ENCODE data around the gene SEC16B. TPM values are rescaled to one million over a fixed set of nuclear protein-coding genes. Genes with fewer than 3 reads are reported as not detected.

Gene SEC16B
- total RNA-seq, 2 experiments from 2014 or later, result not detected

DNA sequence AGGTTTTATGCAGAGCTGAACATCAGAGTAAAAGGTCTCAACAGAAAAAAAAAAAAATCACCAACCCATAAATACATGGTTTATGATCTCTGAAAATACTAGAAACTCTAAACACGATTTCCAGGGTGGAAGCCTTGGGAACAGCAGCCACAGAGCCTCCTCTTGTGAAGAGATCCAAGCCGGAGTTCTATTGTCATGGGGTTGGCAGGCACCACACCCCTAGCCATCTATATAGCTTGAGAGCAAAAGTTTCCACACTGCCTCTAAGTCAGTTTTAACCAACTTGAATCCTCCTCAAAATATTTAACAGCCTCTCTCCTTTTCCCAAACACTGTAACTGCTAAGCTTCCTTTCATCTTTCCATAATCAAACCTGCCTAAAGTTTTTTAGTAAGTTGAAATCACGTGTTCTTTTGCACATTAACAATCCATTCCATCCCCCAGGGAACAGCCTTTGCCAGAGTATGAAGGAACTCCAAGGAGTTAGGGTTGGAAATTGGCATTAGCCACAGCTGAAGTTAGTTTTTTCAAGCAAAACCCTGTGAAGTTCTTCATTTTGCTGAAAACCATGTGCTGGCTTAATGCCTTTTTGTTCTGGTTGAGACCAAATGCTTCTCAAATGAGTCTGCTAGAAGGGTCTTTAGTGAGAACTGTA, 13.8 kb upstream of the SEC16B start:
- no peak overlapping the region for H3K4me3 Mint-ChIP-seq
- POLR2A ChIA-PET, result no interaction called here
- no peak overlapping the region for H3K27ac Mint-ChIP-seq

DNA sequence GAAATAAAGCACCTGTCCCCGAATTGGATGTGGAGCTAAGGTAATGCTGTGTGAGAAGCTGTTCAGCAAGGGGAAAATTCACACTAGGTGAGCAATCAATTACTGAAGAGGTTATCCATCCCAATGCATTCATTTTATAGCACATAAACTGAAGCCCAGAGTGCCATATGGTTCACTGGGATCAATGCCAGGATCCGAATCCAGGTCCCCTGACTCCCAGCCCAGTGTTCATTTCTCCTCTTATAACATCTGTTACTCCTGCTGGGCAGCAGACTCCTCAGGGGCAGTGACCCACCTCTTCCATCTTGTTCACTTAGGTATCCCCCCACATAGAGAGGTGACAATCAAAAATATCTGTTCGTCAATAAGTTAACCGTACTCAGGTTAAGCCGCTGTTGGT, 13.2 kb upstream of the SEC16B start:
- H3K27ac Mint-ChIP-seq, result no peak overlapping the region

More for the DNA sequence above, 13.8 kb upstream of the SEC16B start:
- no peak for TF ChIP-seq CTCF (IDR thresholded peaks at IDR 0.05)
- Histone ChIP-seq H3K27ac (ENCODE audit: low read depth in 1 of 2, low read length in 2 of 2) (no peak overlapping the region), H3K4me1 (ENCODE audit: insufficient read depth, low read length) (no peaks in the 10 kb centered on the region), H3K9me3 (ENCODE audit: control insufficient read depth in 1 of 2, insufficient read depth in 1 of 2, low read length in 2 of 2) (peaks cover 0 to 6% of the 10 kb centered on the region in 2 experiments), H3K4me3 (ENCODE audit: low read length) (no peak overlapping the region), H3K36me3 (ENCODE audit: insufficient read depth, low read length) (no peaks in the 10 kb centered on the region), H3K27me3 (ENCODE audit: control insufficient read depth in 1 of 2, insufficient read depth in 2 of 2, low read length in 2 of 2) (no peaks in the 10 kb centered on the region)
- DNase-seq (no peak), ATAC-seq (ENCODE audit: poor library complexity) (no peak)
- no peaks in the 10 kb centered on the region for H3K4me1 Mint-ChIP-seq (ENCODE audit: low read depth)
- H3K9me3 Mint-ChIP-seq, result peaks cover 6% of the 10 kb centered on the region
- no peaks in the 10 kb centered on the region for H3K27me3 Mint-ChIP-seq
- CTCF ChIA-PET, result no interaction called here
- intact Hi-C loops (cut with DNase I, micrococcal nuclease), result no loop called here
- no peaks in the 10 kb centered on the region for H3K36me3 Mint-ChIP-seq (ENCODE audit: low read depth)

DNA sequence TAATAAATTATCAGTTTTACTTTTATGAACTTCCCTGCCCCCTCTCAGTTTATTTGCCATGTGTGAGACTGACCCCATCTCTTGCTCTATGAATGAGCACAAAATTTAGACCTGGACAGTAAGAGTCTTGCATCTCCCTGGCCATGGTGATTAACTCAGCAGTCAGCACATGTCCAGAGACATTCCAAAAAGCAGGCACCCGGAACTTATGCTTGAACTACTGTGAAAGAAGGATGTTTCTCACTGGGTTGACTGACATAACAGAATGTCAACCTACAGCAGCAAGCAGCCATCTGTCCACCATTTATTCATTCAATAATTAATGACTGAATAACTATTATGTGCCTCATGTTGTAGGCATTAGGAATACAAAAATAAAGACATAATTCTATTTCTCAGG, 11.3 kb upstream of the SEC16B start:
- no peak overlapping the region for H3K4me3 ChIP-seq (ENCODE audit: low read length)
- CTCF ChIA-PET, result no interaction called here
- TF ChIP-seq CTCF (IDR thresholded peaks at IDR 0.05), result no peak
- Mint-ChIP-seq H3K36me3 (ENCODE audit: low read depth) (no peaks in the 10 kb centered on the region), H3K4me3 (no peak overlapping the region), H3K27ac (no peak overlapping the region), H3K4me1 (ENCODE audit: low read depth) (no peaks in the 10 kb centered on the region), H3K27me3 (no peaks in the 10 kb centered on the region), H3K9me3 (peaks cover 3% of the 10 kb centered on the region)
- H3K27ac ChIP-seq (ENCODE audit: low read depth in 1 of 2, low read length in 2 of 2), result no peak overlapping the region
- no peaks in the 10 kb centered on the region for H3K4me1 ChIP-seq (ENCODE audit: insufficient read depth, low read length)
- intact Hi-C loops (cut with DNase I, micrococcal nuclease), result no loop called here
- H3K36me3 ChIP-seq (ENCODE audit: insufficient read depth, low read length), result no peaks in the 10 kb centered on the region
- POLR2A ChIA-PET, result no interaction called here
- peaks cover 0 to 4% of the 10 kb centered on the region in 2 experiments for H3K9me3 ChIP-seq (ENCODE audit: control insufficient read depth in 1 of 2, insufficient read depth in 1 of 2, low read length in 2 of 2)
- DNase-seq, result no peak
- no peak for ATAC-seq (ENCODE audit: poor library complexity)
- H3K27me3 ChIP-seq (ENCODE audit: control insufficient read depth in 1 of 2, insufficient read depth in 2 of 2, low read length in 2 of 2), result no peaks in the 10 kb centered on the region

More for the DNA sequence above, 13.2 kb upstream of the SEC16B start:
- CTCF ChIA-PET, result no interaction called here
- POLR2A ChIA-PET, result no interaction called here
- peaks cover 0 to 6% of the 10 kb centered on the region in 2 experiments for H3K9me3 ChIP-seq (ENCODE audit: control insufficient read depth in 1 of 2, insufficient read depth in 1 of 2, low read length in 2 of 2)
- H3K27me3 ChIP-seq (ENCODE audit: control insufficient read depth in 1 of 2, insufficient read depth in 2 of 2, low read length in 2 of 2), result no peaks in the 10 kb centered on the region
- no peaks in the 10 kb centered on the region for H3K4me1 ChIP-seq (ENCODE audit: insufficient read depth, low read length)
- Mint-ChIP-seq H3K4me1 (ENCODE audit: low read depth) (no peaks in the 10 kb centered on the region), H3K4me3 (no peak overlapping the region), H3K9me3 (peaks cover 6% of the 10 kb centered on the region), H3K36me3 (ENCODE audit: low read depth) (no peaks in the 10 kb centered on the region), H3K27me3 (no peaks in the 10 kb centered on the region)
- H3K4me3 ChIP-seq (ENCODE audit: low read length), result no peak overlapping the region
- no peak for DNase-seq
- no peak for TF ChIP-seq CTCF (IDR thresholded peaks at IDR 0.05)
- no peaks in the 10 kb centered on the region for H3K36me3 ChIP-seq (ENCODE audit: insufficient read depth, low read length)
- intact Hi-C loops (cut with DNase I, micrococcal nuclease), result no loop called here
- H3K27ac ChIP-seq (ENCODE audit: low read depth in 1 of 2, low read length in 2 of 2), result no peak overlapping the region
- ATAC-seq (ENCODE audit: poor library complexity), result no peak
